ENCODE results near the gene ST13. TPM values are rescaled to one million over a fixed set of nuclear protein-coding genes. Genes with fewer than 3 reads are reported as not detected.

The ST13 gene
- total RNA-seq, 1 donor from 2014 or later: 317 TPM

DNA sequence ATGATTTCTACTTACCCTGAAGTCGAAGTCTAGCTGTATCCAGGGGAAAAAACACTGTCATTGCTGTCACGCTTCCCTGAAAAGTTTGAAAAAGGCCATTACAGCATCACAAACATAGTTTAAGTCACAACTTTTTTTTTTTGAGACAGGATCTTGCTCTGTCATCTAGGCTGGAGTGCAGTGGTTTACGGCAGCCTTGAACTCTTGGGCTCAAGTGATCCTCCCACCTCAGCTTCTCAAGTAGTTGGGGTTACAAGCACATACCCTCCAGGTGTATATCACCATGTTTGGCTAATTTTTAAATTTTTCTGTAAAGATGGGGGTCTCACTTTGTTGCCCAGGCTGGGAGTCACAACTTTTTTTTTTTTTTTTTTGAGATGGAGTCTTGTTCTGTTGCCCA lies 57.4 kb downstream of the ST13 start:
- no peak for TF ChIP-seq CTCF (conservative IDR thresholded peaks at IDR 0.05)
- Mint-ChIP-seq H3K9me3 (no peaks in the 10 kb centered on the region), H3K27me3 (no peaks in the 10 kb centered on the region), H3K36me3 (peaks cover 15% of the 10 kb centered on the region), H3K4me3 (no peak overlapping the region), H3K27ac (no peak overlapping the region), H3K4me1 (ENCODE audit: unreplicated experiment) (peaks cover 4% of the 10 kb centered on the region)
- DNase-seq (ENCODE audit: extremely low spot score, unreplicated experiment): no peak

GRCh38 chr22:40797427-40797826 lies 59.0 kb downstream of the ST13 start:
- Mint-ChIP-seq H3K27ac (no peak overlapping the region), H3K9me3 (no peaks in the 10 kb centered on the region), H3K4me1 (ENCODE audit: unreplicated experiment) (peaks cover 4% of the 10 kb centered on the region), H3K36me3 (peaks cover 21% of the 10 kb centered on the region), H3K27me3 (no peaks in the 10 kb centered on the region), H3K4me3 (no peak overlapping the region)
- TF ChIP-seq CTCF (conservative IDR thresholded peaks at IDR 0.05): no peak
- no peak for DNase-seq (ENCODE audit: extremely low spot score, unreplicated experiment)

DNA sequence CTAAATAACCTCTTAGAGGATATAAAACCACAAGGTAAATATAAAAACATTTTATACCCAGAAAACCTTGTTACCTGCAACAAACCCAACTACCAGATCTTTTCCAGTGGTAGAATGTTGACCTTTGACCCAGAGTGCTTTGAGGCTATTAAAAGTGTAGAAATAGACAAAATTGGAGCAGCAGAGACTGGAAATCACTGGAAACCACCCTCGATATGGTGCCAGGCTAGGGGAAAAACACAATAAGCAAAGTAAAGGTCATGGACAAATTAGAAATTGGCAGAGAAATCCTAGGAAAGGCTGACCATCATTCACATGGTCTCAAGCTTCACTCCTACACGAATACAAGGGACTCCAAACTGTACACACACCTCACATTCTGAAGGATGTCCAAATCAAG lies 64.0 kb downstream of the ST13 start:
- Mint-ChIP-seq H3K4me3 (no peak overlapping the region), H3K36me3 (peaks cover 36% of the 10 kb centered on the region)
- TF ChIP-seq CTCF (conservative IDR thresholded peaks at IDR 0.05): no peak

GRCh38 chr22:40791241-40791640 lies 65.2 kb downstream of the ST13 start:
- Mint-ChIP-seq H3K4me3 (no peak overlapping the region), H3K27ac (no peak overlapping the region)
- no peak for DNase-seq (ENCODE audit: extremely low spot score, unreplicated experiment)

More for the DNA sequence above, 64.0 kb downstream of the ST13 start:
- H3K9me3 Mint-ChIP-seq: no peaks in the 10 kb centered on the region
- no peaks in the 10 kb centered on the region for H3K27me3 Mint-ChIP-seq
- no peak overlapping the region for H3K27ac Mint-ChIP-seq
- no peak for DNase-seq (ENCODE audit: extremely low spot score, unreplicated experiment)
- H3K4me1 Mint-ChIP-seq (ENCODE audit: unreplicated experiment): no peaks in the 10 kb centered on the region

DNA sequence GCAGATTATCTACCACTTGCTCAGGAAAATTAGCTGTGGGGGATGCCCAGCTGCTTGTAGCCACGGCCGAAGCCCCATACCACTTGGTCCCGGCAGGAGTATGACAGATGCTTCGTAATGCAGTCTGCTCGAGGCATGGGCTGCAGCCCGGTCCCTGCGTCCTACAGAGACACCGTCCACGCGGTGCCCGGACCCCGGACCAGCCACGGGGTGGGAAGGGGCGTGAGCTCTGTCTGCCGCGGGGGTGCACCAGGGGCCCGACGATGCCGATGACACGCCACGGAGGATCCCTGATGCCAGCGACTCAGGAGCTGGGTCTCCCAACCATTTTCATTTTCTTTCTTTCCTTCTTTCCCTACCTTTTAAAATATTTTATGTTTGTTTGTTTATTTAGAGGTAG lies 67.3 kb downstream of the ST13 start:
- Mint-ChIP-seq H3K27ac (no peak overlapping the region), H3K9me3 (no peaks in the 10 kb centered on the region)

More at GRCh38 chr22:40791241-40791640, 65.2 kb downstream of the ST13 start:
- TF ChIP-seq CTCF (conservative IDR thresholded peaks at IDR 0.05): no peak
- peaks cover 31% of the 10 kb centered on the region for H3K36me3 Mint-ChIP-seq
- H3K9me3 Mint-ChIP-seq: no peaks in the 10 kb centered on the region
- H3K27me3 Mint-ChIP-seq: no peaks in the 10 kb centered on the region
- H3K4me1 Mint-ChIP-seq (ENCODE audit: unreplicated experiment): no peaks in the 10 kb centered on the region

More for the DNA sequence above, 67.3 kb downstream of the ST13 start:
- H3K4me3 Mint-ChIP-seq: no peak overlapping the region
- TF ChIP-seq CTCF (conservative IDR thresholded peaks at IDR 0.05): no peak
- peaks cover 40% of the 10 kb centered on the region for H3K36me3 Mint-ChIP-seq
- H3K27me3 Mint-ChIP-seq: no peaks in the 10 kb centered on the region
- DNase-seq (ENCODE audit: extremely low spot score, unreplicated experiment): no peak
- no peaks in the 10 kb centered on the region for H3K4me1 Mint-ChIP-seq (ENCODE audit: unreplicated experiment)

Measured in type B pancreatic cell (in vitro differentiated cells).